AG09309 (cell line): ENCODE measurements around the gene PIAS4.

Source experiments
- DNase-seq: peaks from one replicate; pipeline ENCODE4 v3.0.0-alpha.2; 2010; ENCODE audit warnings: low read depth
- H3K4me3 ChIP-seq: 2 replicates; pipeline ENCODE4 v1.5.1; 2011; ENCODE audit warnings: mild to moderate bottlenecking, low read depth, low read length, moderate library complexity; ENCODE audit not compliant: control insufficient read depth
- TF ChIP-seq, protein P1 (sequence below): IDR thresholded peaks from 2 replicates; pipeline ENCODE4 v1.5.1; 2011; ENCODE audit warnings: mild to moderate bottlenecking, low read depth, low read length, inconsistent platforms; ENCODE audit not compliant: insufficient read depth, control insufficient read depth; ENCODE audit errors: missing control alignments

PIAS4 gene

GRCh38 chr19:4007021-4007835 is at the start of gene PIAS4:
PIAS4 (plus strand) TSS chr19:4007736; CDS start chr19:4007761, 25 bp downstream.
- TF ChIP-seq, protein P1, sequence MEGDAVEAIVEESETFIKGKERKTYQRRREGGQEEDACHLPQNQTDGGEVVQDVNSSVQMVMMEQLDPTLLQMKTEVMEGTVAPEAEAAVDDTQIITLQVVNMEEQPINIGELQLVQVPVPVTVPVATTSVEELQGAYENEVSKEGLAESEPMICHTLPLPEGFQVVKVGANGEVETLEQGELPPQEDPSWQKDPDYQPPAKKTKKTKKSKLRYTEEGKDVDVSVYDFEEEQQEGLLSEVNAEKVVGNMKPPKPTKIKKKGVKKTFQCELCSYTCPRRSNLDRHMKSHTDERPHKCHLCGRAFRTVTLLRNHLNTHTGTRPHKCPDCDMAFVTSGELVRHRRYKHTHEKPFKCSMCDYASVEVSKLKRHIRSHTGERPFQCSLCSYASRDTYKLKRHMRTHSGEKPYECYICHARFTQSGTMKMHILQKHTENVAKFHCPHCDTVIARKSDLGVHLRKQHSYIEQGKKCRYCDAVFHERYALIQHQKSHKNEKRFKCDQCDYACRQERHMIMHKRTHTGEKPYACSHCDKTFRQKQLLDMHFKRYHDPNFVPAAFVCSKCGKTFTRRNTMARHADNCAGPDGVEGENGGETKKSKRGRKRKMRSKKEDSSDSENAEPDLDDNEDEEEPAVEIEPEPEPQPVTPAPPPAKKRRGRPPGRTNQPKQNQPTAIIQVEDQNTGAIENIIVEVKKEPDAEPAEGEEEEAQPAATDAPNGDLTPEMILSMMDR, result no peak
- peak; percentile 49 for DNase-seq
- peak within 1 kb of the TSS; percentile 89 for H3K4me3 ChIP-seq

GRCh38 chr19:3958836-3959765 is 48.4 kb upstream of the PIAS4 start:
- no peak overlapping the region for H3K4me3 ChIP-seq
- no peak for DNase-seq
- TF ChIP-seq, protein P1, result no peak

GRCh38 chr19:3959766-3960131 is 47.8 kb upstream of the PIAS4 start:
- no peak for DNase-seq
- H3K4me3 ChIP-seq, result no peak overlapping the region
- TF ChIP-seq, protein P1, result no peak

DNA sequence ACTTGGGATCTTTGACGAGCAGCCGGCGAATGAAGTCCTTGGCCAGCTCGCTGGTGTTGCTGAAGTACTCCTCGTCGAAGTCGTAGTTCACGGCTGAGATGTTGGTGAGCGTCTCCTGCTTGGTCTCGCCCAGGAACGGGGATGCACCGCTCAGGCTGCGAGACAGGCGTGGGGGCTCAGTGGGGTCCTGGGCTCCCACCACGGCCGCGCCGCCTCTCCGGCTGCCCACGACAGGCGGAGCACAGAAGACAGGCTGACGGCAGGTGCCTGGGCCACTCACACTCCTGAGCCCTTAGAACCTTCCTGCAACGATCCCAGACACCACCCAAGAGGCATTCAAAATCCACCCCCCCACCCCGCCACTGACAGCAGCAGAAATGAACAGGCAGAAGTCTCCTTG is 46.5 kb upstream of the PIAS4 start:
- TF ChIP-seq, protein P1, result no peak
- no peak for DNase-seq
- H3K4me3 ChIP-seq, result no peak overlapping the region

GRCh38 chr19:3963458-3964255 is 43.9 kb upstream of the PIAS4 start:
- H3K4me3 ChIP-seq, result no peak overlapping the region
- TF ChIP-seq, protein P1, result no peak
- DNase-seq, result no peak
